GM18858 (cell line): ENCODE data around the gene ANKRD33B.

Source experiments
- ATAC-seq: cut with Tn5 transposase; IDR thresholded peaks from one replicate; pipeline ENCODE4 v1.9.1; 2021; ENCODE audit not compliant: unreplicated experiment

ANKRD33B gene

DNA sequence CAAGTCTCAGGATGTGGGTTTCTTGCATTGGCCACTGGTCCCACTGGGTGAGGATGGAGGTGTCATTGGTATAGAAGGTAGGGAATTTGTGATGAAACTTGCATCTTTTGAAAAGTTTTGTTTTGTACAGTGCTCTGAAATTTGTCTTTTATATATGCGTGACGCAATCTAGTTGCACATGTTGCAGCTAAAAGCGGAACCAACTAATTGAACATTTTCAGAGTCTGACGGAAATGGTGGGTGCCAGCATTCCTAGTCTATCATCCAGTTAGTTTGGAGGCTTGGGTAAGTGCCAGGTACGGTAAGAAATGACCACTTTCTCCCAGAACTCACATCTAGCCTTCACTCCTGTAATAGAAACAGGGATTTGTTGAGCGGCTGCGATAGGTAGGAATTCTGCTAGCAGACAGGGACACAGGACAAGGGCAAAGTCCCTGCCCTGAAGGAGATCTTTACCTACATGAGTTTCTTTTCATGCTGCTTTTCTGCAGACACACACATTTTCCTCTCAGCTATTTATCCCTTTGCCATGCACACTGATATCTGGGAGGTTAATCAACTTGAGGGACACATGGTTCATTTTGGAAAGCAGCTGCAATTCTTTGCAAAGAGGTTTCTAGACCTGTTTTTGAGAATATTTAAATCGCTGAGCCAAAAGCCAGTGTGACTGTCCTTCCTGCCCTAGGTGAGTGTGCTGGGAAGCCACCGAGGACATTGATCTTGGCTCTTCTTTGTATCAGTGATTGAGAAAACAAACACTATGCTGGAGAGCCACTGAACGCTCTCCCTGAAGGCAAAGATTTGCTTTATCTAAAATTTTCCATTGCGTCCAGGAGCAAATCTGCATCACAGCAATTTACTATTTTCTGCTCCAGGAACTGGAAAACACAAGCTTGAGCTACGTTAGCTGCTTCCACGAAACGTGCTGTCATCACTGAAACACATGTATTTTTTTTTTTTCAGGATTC, 107.5 kb downstream of the ANKRD33B start:
- no peak for ATAC-seq

DNA sequence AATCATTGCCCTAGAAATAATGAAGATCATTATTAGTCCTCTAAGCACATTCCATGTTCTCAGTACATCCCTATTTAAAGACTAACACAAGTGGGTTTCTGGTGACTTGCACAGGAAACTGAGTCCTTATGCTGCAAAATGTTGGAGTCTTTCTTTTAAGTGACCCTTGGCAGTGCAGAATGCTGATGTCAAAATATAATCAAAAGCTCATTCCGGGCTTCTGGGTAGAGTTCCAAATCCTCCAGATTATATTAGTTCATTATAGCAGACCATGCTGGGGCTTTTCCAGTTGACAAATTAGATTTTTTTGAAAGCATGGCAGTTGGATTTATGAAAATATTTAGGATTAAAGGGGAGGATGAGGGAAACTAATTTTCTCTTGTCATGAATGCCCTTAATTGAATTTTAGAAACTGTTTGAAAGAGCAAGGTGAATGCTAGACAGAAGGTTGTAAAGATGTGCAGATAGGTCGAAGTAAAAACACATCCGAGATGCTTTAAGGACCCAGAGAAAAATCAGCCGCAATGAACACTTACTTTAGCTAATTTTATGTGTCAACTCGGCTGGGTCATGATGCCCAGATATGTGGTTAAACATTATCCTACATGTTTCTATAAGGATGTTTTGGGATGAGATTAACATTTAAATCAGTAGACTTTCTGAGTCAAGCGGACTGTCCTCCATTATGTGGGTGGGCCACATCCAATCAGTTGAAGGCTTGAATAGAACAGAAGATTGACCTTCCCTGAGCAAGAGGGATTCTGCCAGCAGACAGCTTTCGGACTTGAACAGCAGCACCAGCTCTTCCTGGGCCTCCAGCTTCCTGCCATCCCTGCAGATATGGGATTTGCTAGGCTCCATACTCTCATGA, 108.5 kb downstream of the ANKRD33B start:
- no peak for ATAC-seq

DNA sequence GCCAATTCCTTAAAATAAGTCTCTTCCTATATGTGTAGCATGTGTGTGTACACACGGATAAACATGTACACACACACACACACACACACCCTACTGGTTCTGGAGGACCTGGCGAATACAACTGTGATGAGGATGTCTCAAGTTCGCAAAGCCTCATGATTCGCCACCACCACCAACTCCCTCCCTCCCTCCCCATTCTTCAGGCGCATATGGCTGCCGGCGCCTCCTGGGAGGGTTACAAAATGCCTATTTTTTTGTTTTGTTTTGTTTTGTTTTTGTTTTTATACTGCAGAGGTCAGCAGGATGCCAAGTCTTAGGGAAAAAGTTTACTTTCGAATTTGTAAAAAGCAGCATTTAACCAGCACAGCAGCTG, 109.1 kb downstream of the ANKRD33B start:
- ATAC-seq: no peak

DNA sequence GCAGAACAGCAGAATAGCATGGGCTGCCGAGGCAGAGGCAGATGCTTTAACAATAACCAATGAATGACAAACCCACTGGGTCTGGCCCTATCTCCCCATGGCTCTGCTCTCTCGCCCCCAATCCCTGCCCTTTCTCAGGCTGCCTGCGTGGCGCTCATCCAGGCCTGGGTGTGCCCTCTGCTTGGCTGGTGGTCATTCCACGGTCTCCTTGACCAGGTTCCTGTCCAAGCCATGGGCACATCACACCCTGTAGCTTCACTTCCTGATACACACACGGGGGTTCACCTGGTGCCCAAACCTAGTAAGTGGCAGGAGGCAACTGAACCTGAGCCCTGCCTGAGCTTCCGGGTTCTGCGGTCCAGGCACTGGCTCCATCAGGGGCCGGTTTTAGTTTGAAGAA, 109.5 kb downstream of the ANKRD33B start:
- no peak for ATAC-seq

DNA sequence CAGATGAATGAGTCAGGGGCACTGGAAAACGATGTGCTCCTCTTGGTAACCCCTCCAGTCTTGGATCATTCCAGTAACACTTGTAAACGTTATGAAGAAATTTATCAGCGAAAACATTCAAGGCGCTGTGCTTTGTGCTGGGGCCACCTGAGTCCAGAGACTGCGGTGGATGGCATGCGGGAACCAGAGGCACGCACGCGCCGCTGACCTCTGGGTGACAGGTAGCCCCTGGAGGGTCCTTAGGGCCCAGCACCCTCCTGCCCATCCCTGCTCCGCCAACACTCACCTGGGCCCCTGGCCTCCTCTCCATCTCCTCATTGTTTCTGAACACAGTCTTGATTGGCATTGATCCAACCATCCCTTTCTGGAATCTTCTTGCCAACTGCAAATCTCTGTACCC, 110.2 kb downstream of the ANKRD33B start:
- no peak for ATAC-seq

DNA sequence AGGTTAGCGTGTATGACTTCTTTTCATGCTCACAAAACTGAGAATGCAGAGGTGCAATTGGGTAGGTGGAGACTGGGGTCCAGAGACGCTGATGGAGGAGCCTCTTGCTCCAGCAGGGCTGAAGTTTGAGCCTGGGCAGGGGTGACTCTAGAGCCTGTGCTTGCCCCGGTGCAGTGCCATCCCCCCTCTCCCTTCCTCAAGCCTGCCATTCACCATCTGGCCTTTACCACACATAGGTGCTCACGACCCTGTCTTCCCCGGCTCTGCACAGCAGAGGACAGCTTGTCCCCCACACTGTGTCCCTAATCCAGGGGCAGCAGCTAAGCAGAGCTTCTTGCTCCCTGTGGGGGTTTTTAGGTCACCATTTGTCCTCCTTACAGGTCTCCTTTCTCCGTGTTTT, 110.7 kb downstream of the ANKRD33B start:
- no peak for ATAC-seq

DNA sequence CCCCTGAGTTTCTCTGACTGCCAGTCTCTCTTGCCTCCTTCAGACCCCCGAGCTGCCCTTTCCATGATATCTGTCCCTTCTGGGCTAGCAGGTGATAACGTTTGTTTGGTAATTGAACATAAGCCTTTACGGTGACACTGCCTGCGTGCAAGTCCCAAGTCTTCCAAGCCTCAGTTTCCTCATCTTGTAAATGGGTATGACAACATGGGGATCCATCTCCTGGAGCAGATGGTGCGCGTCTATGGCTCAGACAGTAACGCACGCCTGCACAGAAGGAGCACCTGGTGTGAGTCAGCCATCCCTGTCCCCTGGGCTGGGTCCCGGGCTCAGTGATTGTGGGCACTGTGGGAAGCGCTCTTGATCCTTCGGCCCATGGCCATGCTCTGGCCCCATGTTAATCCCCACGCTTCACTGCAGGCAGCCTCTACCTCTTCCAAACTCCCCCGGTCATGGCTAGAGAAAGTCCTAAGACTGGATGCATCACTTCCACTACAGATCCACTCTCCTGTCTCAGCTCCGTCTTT, 111.4 kb downstream of the ANKRD33B start:
- ATAC-seq: no peak

DNA sequence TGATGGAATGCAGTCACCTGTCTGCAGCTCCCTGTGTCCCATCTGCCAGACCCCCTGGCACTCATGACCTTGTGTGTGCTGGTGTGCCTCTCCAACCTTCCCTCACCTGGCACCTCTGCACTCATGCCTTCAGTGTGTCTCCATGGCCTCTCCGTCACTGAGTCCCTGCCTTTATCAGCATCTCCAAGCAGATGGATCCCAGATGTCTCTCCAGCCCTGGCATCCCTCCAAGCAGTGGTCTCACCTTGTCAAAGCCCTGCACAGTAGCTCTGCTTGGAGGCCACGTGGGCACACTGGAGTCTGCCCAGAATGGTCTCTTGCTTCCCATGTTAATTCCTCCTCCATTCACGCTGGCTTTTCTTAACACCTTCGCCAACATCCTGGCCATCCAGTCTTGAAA, 112.4 kb downstream of the ANKRD33B start:
- no peak for ATAC-seq

DNA sequence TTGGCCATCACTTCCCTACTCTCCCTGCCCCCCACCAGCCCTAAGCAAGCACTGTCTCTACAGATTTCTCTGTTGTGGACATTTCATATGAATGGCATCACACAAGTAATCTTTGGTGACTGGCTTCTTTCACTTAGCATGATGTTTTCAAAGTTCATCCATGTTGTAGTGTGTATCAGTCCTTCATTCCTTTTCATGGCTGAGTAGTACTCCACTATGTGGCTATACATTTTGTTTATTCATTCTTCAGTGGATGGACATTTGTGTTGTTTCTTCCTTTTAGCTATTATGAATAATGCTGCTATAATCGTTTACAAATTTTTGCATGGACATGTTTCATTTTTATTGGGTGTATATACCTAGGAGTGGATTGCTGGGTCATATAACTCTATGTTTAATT, 113.1 kb downstream of the ANKRD33B start:
- ATAC-seq: no peak

DNA sequence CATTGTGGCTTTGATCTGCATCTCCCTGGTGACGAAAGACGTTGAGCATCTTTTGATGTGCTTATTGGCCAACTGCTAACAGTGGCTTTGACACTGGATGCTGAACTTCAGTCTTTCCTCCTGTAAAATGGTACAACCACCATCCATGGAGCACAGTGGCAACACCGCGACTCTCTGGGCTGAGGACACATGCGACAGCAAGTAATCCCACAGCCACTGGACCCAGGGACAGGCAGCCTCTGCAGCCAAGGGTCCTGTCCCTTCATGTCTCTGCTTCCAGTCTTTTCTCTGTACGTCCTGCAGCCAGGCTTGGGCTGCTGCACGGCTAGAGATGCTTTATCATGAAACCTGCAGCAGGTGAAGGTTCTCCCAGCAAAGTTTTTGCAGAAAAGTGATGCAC, 113.7 kb downstream of the ANKRD33B start:
- ATAC-seq: no peak

DNA sequence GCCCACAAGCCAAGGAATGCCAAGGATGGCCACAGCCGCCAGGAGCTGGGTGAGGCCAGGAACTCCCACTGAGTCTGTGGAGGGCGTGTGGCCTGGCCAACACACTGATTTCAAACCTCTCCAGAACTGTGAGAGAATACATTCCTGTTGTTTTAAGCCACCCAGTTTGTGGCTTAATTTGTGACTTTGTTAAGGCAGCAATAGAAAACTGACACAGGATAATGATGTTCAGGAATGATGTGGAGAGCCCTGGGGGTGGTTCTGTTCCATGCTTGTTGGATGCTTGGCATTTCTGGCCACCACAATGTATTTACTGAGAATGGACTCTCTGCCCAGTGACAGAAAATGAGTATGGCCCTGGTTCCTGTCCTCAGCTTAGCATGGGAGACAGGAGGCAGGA, 114.4 kb downstream of the ANKRD33B start:
- no peak for ATAC-seq

DNA sequence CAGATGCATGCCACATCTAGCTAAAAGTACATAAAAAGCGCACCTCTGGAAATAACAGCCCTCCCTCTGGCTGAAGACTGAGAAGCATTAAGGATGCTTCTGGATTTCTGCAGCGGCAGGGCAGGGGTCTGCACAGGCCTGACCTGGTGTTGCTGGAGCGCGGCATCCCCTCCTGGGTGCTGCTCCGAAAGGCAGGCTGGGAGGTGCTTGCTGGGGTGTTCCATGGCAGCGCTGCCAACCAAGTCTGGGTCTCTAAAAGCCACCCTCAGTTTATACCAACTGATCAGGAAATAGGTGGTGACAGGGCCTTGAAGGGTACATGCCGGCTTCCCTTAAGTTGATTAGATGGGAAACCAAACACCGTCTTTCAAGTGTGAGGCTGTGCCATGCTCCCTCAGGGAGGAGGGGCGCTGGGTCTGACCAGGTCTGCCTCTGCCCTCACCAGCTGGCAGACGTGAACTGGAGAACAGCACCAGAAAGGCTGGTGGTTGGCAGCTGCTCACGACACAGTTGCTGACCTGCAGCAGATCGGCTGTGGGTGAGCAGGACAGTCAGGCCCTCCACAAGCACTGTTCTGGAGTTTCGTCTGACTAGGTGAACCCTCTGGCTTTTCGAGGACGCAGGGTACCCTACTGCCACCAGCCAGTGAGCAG, 115.6 kb downstream of the ANKRD33B start:
- no peak for ATAC-seq

DNA sequence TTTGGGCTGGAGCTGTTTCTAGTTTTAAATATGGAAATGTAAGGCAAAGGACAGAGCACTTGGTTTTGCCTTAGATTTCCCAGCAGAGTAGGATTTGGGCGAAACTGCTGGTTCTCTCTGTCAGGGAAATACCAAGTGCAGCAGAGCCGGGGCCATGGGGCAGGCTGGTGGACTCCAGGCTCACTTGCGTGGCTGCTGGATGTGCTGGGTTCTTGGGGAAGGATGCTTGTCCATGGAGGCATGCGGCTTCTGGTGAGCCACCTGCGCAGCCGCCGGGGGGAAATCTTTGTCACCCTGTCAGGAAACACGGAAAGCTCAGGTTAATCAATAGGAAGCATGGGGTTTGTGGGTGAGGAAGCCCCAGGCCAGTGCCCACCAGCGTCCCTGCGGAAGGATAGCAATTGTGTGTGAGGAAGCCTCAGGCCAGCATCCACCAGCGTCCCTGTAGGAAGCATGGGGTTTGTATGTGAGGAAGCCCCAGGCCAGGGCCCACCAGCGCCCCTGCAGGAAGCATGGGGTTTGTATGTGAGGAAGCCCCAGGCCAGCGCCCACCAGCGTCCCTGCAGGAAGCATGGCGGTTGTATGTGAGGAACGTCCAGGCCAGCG, 117.1 kb downstream of the ANKRD33B start:
- ATAC-seq: no peak

DNA sequence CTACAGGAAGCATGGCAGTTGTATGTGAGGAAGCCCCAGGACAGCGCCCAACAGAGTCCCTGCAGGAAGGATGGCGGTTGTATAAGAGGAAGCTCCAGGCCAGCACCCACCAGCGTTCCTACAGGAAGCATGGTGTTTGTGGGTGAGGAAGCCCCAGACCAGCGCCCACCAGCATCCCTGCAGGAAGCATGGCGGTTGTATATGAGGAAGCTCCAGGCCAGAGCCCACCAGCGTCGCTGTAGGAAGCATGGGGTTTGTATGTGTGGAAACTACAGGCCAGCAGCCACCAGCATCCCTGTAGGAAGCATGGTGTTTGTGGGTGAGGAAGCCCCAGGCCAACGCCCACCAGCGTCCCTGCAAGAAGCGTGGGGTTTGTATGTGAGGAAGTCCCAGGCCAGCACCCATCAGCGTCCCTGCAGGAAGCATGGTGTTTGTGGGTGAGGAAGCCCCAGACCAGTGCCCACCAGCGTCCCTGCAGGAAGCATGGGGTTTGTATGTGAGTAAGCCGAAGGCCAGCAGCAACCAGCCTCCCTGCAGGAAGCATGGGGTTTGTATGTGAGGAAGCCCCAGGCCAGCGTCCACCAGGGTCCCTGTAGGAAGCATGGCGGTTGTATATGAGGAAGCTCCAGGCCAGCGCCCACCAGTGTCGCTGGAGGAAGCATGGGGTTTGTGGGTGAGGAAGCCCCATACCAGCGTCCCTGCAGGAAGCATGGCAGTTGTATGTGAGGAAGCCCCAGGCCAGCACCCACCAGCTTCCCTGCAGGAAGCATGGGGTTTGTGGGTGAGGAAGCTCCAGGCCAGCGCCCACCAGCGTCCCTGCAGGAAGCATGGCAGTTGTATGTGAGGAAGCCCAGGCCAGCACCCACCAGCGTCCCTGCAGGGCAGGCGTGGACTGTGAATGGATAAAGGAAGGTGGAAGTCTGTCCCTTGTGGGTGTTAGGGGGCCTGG, 118.1 kb downstream of the ANKRD33B start:
- ATAC-seq: no peak

DNA sequence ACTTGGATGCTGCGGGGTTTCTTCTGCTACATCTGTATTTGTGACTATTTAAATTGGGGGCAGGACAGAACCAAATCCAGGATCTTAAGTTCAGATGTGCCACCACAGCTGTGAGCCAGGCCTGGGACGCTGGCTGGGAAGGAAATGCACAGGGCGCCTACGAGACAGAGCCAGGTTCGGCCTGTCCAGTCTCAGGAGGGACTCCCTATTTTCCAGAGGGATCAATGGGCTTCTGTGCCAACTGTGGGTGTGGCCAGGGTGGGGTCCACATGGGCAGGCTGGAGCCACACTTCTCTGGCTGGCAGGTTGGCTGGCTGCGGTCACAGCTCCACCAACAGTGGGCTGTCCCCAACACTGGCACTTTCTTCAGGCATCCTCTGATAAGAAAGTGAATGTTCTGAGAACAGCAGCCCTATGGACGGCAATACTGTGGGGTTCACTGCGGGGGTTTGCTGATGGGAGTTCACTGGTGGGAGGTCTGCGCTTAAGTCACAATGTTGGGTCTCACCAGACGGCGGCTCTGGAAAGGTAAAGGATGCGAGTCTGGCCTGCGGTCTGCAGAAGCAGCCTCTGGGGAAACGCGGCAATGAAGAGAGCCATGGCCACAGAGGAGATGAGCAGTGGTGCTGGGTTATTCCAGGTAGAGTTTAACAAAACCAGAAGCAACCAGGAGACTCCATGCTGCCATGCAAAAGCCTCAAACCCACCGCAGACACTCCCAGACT, 119.1 kb downstream of the ANKRD33B start:
- no peak for ATAC-seq

DNA sequence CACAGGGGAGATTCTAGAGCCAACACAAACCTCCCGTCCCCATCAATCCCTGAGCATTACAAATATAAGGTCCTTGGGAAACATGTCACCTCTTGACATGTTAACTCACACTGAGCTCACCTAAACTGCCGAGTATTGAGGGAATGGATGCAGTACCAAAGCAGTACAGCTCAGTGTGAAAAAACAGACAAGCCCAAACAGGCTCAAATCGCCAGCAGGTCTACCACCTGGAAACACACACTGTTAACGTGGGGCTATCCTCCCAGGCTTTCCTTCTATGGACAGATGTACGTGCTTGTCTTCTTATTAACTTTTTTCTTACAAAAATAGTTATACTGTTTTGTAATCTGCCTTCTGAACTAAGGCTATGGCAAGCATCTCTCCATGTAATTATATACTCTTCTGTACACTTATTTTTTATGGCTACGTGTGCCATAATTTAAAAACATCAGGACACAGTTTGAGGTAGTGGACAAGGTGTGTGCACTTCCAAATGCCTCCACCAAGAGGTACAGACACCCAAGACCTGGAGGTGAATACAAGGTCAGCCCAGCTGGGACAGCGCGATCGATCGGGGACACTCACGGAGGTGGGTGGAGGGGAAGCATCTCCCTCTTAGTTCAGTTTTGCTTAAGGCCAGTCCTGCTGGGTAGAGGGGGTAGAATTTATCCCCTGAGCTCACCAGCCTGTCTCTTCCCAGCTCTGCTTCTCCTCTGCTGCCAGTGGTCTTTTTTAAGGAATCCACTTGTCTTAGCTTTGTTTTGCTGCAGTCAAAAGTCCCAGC, 120.6 kb downstream of the ANKRD33B start:
- ATAC-seq: peak; percentile 42

DNA sequence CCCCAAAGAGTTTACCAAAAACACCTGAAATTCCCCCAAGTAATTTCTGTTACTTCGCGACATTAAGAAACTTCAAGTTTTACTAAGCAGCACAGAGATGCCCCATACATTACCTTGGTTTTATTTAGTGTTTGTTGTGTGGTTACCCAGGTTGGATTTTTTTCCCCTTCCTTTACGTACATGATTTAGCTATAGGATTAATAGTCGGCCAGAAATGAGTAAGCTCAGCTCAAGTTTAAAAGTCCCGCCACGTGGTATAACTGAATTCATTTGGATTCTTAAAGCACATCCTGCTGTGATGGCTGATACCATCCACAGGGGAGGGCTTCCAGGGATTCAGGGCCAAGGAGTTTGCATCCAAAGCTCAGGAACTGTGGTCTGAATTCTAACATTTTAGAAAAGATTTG, 121.2 kb downstream of the ANKRD33B start:
- peak; percentile 85 for ATAC-seq

DNA sequence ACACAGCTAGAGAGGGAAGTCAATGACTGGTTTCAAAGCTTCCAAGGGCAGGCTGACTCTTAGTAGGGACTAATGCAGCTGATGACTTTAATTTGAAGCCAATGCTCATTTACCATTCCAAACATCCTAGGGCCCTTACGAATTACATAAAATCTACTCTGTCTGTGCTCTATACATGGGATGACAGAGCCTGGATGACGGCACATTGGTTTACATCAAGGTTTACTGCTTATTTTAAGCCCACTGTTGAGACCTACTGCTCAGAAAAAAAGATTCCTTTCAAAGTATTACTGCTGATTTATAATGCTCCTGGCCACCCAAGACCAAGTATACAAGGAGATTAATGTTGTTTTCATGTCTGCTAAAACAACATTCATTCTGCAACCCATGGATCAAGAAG, 123.0 kb downstream of the ANKRD33B start:
- ATAC-seq: no peak
